HEK293T (cell line): ENCODE results near the gene CEBPG.

Experiments used
- BHLHE40 ChIP-seq: fragments of 450-650 bp; IDR thresholded peaks from 2 replicates; pipeline ENCODE4 v1.6.1; 2016; ENCODE audit warnings: mild to moderate bottlenecking, moderate library complexity, borderline replicate concordance
- ELF4 ChIP-seq: fragments of 450-650 bp; IDR thresholded peaks from 2 replicates; pipeline ENCODE4 v1.6.1; 2017; ENCODE audit warnings: antibody characterized with exemption
- FOXK2 ChIP-seq: fragments of 450-650 bp; IDR thresholded peaks from 2 replicates; pipeline ENCODE4 v1.6.1; 2016; ENCODE audit warnings: mild to moderate bottlenecking
- FOXM1 ChIP-seq: fragments of 450-650 bp; IDR thresholded peaks from 2 replicates; pipeline ENCODE4 v1.6.1; 2017; ENCODE audit warnings: mild to moderate bottlenecking, borderline replicate concordance
- HDGF ChIP-seq: fragments of 450-650 bp; IDR thresholded peaks from 2 replicates; pipeline ENCODE4 v1.6.1; 2017; ENCODE audit warnings: antibody characterized with exemption, borderline replicate concordance
- L3MBTL2 ChIP-seq: fragments of 450-650 bp; conservative IDR thresholded peaks from 2 replicates; pipeline ENCODE4 v1.6.1; 2016; ENCODE audit warnings: mild to moderate bottlenecking
- NFRKB ChIP-seq: fragments of 450-650 bp; IDR thresholded peaks from 2 replicates; pipeline ENCODE4 v1.6.1; 2016; ENCODE audit warnings: mild to moderate bottlenecking, moderate library complexity
- SP1 ChIP-seq: fragments of 450-650 bp; IDR thresholded peaks from 2 replicates; pipeline ENCODE4 v1.6.1; 2017
- SUZ12 ChIP-seq: fragments of 450-650 bp; IDR thresholded peaks from 2 replicates; pipeline ENCODE4 v1.6.1; 2016; ENCODE audit warnings: mild to moderate bottlenecking
- TARDBP ChIP-seq: fragments of 450-650 bp; IDR thresholded peaks from 2 replicates; pipeline ENCODE4 v1.6.1; 2016

DNA sequence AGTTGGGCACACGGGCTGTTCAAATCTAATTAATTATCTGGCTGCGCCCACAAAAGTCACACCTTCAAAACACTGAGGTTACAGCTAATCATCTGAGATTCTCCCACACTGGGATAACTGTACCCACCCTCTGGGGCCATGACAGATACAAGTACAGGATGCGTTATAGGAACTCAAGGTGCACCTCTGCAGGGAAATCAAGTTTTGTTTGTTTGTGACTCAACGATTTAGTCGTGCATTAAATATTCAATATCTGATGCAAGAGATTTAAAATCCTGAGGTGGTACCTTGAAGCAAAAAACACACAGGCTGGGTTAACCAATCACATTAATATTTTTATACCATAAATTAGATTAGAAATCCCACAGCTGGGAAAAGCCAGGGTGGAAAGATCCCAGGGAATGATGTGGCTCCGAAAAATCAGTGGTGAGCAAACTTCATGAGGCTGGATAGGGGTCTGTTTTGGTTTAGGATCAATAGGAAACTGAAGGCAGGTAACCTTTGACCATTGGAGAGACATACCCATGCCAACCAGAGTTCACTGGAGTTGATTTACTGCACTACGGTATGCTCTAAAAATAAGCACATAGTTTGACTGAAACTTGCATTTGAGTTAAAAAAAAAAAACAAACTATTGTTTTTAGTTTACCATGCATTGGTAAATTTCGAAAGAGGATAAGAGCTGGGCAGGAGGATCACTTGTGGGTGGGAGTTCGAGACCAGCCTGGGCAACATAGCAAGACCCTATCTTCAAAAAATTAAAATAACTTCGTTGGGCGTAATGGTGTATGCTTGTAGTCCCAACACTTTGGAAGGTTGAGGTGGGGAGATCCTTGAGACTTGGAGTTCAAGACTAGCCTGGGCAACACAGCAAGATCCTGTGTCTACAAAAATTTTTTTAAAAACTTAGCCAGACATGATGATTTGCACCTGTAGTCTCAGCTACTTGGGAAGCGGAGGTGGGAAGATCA, 23.9 kb upstream of the CEBPG start:
- TF ChIP-seq FOXM1 (no peak), SUZ12 (no peak), NFRKB (no peak), ELF4 (no peak), BHLHE40 (no peak), SP1 (no peak), HDGF (no peak), FOXK2 (no peak), TARDBP (no peak), L3MBTL2 (no peak)
